Panc1 (cell line): Measurements from ENCODE around the gene LRRC8C. TPM values are rescaled to one million over a fixed set of nuclear protein-coding genes. Genes with fewer than 3 reads are reported as not detected.

Source experiments
- ATAC-seq: fragments of 200-7000 bp; cut with Tn5 transposase; 2 replicates; pipeline ENCODE4 v1.9.1; 2020; ENCODE audit warnings: mild to moderate bottlenecking, moderate library complexity
- BruUV-seq: library from RNA; stranded (reverse); fragments of 400-500 nt; replicated peaks from 2 replicates; lab custom pipeline; 2021; lab: Mats Ljungman, UMichigan
- CTCF ChIA-PET: fragments of 300-600 bp; sonication (Branson Sonifier 250); formaldehyde crosslinking; loops from one replicate; lab custom pipeline; 2022; ENCODE audit warnings: antibody characterized with exemption; lab: Charles Lee
- POLR2A ChIA-PET: fragments of 300-600 bp; sonication (Branson Sonifier 250); formaldehyde crosslinking; loops from one replicate; lab custom pipeline; 2022; ENCODE audit warnings: antibody characterized with exemption; lab: Charles Lee
- DNase-seq: peaks from one replicate; pipeline ENCODE4 v3.0.0-alpha.2; 2010; ENCODE audit warnings: low read depth, low spot score
- H3K27ac ChIP-seq: 2 replicates; pipeline ENCODE4 v1.5.1; 2011; ENCODE audit warnings: mild to moderate bottlenecking, low read length, inconsistent platforms
- H3K27me3 ChIP-seq: fragments of 200-500 bp; sonication (Bioruptor generic); 2 replicates; pipeline ENCODE4 v1.6.0; 2014; ENCODE audit warnings: low read length, inconsistent platforms; ENCODE audit not compliant: control insufficient read depth, insufficient read depth
- H3K36me3 ChIP-seq: fragments of 200-500 bp; sonication (Bioruptor generic); 2 replicates; pipeline ENCODE4 v1.5.1; 2014; ENCODE audit warnings: inconsistent platforms, mild to moderate bottlenecking, low read length, moderate library complexity; ENCODE audit not compliant: control insufficient read depth, insufficient read depth
- H3K4me1 ChIP-seq: 2 replicates; pipeline ENCODE4 v1.5.1; 2011; ENCODE audit warnings: inconsistent platforms, mild to moderate bottlenecking, low read length, moderate library complexity; ENCODE audit not compliant: control insufficient read depth, insufficient read depth
- H3K4me3 ChIP-seq, 2 experiments: 2 replicates each; pipeline ENCODE4 v1.5.1; 2011 to 2012; ENCODE audit warnings: low read depth in 2 of 2, low read length in 2 of 2, mild to moderate bottlenecking in 2 of 2, inconsistent platforms in 1 of 2, moderate library complexity in 1 of 2
- H3K9me3 ChIP-seq: fragments of 200-500 bp; sonication (Bioruptor generic); 2 replicates; pipeline ENCODE4 v1.5.1; 2014; ENCODE audit warnings: low read depth, mild to moderate bottlenecking, inconsistent platforms, low read length, moderate library complexity; ENCODE audit not compliant: control insufficient read depth, insufficient read depth
- POLR2AphosphoS5 ChIP-seq: IDR thresholded peaks from 2 replicates; pipeline ENCODE4 v1.6.1; 2012; ENCODE audit warnings: mild to moderate bottlenecking, low read depth, low read length, moderate library complexity
- SIN3A ChIP-seq: IDR thresholded peaks from 2 replicates; pipeline ENCODE4 v1.6.1; 2012; ENCODE audit warnings: low read depth, mild to moderate bottlenecking, low read length, moderate library complexity, borderline replicate concordance; ENCODE audit not compliant: insufficient read depth
- TCF7L2 ChIP-seq: IDR thresholded peaks from 2 replicates; pipeline ENCODE4 v1.6.1; 2011; ENCODE audit warnings: mild to moderate bottlenecking, low read depth, low read length, inconsistent platforms
- in situ Hi-C: cut with HindIII; loops from 2 replicates; pipeline ENCODE4 v1.10.0; 2016; ENCODE audit warnings: low sequenced_read_pairs, low pct_unique_long_range_greater_than_20kb
- intact Hi-C: fragments of 100-400 bp; cut with micrococcal nuclease; formaldehyde crosslinking; loops from one replicate; pipeline ENCODE4 v1.10.0; 2022; ENCODE audit not compliant: unreplicated experiment
- total RNA-seq: library from RNA; stranded (reverse); gene quantifications from one replicate; pipeline ENCODE4 v1.2.1, GENCODE V29; 2021; ENCODE audit not compliant: unreplicated experiment
- TF ChIP-seq, protein P1 (sequence below): fragments of 450-650 bp; IDR thresholded peaks from 2 replicates; pipeline ENCODE4 v1.5.1; 2017; ENCODE audit warnings: mild to moderate bottlenecking
- TF ChIP-seq, protein P2 (sequence below), 2 experiments: IDR thresholded peaks; 2 replicates each; pipeline ENCODE4 v1.6.1; 2011 to 2012; ENCODE audit warnings: low read depth in 2 of 2, control low read depth in 1 of 2, low read length in 1 of 2, mild to moderate bottlenecking in 1 of 2, moderate library complexity in 1 of 2; ENCODE audit not compliant: insufficient read depth in 1 of 2

LRRC8C gene
- total RNA-seq, 1 experiment from 2014 or later, result 17.1 TPM

DNA sequence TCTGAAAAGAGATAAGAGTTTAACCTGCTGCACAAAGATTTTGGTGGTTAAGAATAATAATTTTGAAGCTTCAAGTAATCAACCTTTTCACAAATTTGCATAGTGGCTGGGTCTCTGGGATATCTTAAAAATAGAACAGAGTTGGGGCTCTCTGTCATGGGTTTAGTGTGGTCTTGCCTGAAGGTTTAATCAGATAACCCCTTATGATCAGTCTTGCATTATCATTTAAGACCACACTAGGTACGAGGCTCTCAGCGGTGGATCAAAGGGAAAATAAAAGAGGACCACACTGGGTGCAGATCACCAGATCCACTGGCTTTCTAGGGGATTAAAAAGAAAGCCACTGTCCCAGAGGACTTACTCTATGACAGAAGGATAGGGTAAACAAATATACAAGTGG lies 19.5 kb downstream of the LRRC8C start:
- in situ Hi-C loops, result no loop called here
- BruUV-seq, result no TSS peak
- intact Hi-C loops, result no loop called here
- H3K4me1 ChIP-seq, result no peaks in the 10 kb centered on the region
- CTCF ChIA-PET, result no interaction called here
- H3K27ac ChIP-seq, result no peak overlapping the region
- ATAC-seq (no peak), DNase-seq (no peak)
- H3K4me3 ChIP-seq, result no peak overlapping the region
- no peaks in the 10 kb centered on the region for H3K36me3 ChIP-seq
- POLR2A ChIA-PET, result no interaction called here
- no peak for TF ChIP-seq TCF7L2
- no peaks in the 10 kb centered on the region for H3K9me3 ChIP-seq
- H3K27me3 ChIP-seq, result no peaks in the 10 kb centered on the region

DNA sequence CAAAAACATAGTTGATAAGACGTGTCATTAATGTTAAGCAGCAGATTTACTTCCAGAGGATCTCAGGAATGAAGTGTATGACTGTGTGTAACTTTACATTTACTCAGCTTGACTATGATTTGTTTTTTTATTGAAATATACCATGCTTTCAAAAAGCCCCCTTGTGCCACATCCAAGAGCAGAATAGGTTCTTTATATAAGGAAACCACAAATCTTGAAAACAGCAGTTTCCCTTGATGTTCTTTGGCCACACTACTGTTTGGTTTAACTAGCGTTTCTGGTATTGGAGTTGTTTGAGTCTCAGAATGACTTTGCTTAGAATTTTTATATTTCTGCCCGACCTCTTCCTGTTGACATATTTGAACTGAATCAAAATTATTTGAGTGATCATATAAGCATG lies 25.0 kb downstream of the LRRC8C start:
- no peak for TF ChIP-seq SIN3A
- no peak for TF ChIP-seq POLR2AphosphoS5
- TF ChIP-seq, protein P1, sequence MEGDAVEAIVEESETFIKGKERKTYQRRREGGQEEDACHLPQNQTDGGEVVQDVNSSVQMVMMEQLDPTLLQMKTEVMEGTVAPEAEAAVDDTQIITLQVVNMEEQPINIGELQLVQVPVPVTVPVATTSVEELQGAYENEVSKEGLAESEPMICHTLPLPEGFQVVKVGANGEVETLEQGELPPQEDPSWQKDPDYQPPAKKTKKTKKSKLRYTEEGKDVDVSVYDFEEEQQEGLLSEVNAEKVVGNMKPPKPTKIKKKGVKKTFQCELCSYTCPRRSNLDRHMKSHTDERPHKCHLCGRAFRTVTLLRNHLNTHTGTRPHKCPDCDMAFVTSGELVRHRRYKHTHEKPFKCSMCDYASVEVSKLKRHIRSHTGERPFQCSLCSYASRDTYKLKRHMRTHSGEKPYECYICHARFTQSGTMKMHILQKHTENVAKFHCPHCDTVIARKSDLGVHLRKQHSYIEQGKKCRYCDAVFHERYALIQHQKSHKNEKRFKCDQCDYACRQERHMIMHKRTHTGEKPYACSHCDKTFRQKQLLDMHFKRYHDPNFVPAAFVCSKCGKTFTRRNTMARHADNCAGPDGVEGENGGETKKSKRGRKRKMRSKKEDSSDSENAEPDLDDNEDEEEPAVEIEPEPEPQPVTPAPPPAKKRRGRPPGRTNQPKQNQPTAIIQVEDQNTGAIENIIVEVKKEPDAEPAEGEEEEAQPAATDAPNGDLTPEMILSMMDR, result no peak
- TF ChIP-seq TCF7L2, result no peak
- TF ChIP-seq, protein P2, sequence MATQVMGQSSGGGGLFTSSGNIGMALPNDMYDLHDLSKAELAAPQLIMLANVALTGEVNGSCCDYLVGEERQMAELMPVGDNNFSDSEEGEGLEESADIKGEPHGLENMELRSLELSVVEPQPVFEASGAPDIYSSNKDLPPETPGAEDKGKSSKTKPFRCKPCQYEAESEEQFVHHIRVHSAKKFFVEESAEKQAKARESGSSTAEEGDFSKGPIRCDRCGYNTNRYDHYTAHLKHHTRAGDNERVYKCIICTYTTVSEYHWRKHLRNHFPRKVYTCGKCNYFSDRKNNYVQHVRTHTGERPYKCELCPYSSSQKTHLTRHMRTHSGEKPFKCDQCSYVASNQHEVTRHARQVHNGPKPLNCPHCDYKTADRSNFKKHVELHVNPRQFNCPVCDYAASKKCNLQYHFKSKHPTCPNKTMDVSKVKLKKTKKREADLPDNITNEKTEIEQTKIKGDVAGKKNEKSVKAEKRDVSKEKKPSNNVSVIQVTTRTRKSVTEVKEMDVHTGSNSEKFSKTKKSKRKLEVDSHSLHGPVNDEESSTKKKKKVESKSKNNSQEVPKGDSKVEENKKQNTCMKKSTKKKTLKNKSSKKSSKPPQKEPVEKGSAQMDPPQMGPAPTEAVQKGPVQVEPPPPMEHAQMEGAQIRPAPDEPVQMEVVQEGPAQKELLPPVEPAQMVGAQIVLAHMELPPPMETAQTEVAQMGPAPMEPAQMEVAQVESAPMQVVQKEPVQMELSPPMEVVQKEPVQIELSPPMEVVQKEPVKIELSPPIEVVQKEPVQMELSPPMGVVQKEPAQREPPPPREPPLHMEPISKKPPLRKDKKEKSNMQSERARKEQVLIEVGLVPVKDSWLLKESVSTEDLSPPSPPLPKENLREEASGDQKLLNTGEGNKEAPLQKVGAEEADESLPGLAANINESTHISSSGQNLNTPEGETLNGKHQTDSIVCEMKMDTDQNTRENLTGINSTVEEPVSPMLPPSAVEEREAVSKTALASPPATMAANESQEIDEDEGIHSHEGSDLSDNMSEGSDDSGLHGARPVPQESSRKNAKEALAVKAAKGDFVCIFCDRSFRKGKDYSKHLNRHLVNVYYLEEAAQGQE (IDR thresholded peaks at IDR 0.05; ENCODE audit: insufficient read depth in 1 of 2, low read depth in 2 of 2, low read length in 1 of 2), result no peak
- BruUV-seq, result no TSS peak
- no peaks in the 10 kb centered on the region for H3K27me3 ChIP-seq
- no peak overlapping the region for H3K27ac ChIP-seq
- no peaks in the 10 kb centered on the region for H3K4me1 ChIP-seq
- in situ Hi-C loops (no loop called here), intact Hi-C loops (no loop called here)
- ChIA-PET POLR2A (no interaction called here), CTCF (no interaction called here)
- H3K9me3 ChIP-seq, result no peaks in the 10 kb centered on the region
- ATAC-seq, result no peak
- no peaks in the 10 kb centered on the region for H3K36me3 ChIP-seq
- no peak for DNase-seq
- H3K4me3 ChIP-seq, result no peak overlapping the region

DNA sequence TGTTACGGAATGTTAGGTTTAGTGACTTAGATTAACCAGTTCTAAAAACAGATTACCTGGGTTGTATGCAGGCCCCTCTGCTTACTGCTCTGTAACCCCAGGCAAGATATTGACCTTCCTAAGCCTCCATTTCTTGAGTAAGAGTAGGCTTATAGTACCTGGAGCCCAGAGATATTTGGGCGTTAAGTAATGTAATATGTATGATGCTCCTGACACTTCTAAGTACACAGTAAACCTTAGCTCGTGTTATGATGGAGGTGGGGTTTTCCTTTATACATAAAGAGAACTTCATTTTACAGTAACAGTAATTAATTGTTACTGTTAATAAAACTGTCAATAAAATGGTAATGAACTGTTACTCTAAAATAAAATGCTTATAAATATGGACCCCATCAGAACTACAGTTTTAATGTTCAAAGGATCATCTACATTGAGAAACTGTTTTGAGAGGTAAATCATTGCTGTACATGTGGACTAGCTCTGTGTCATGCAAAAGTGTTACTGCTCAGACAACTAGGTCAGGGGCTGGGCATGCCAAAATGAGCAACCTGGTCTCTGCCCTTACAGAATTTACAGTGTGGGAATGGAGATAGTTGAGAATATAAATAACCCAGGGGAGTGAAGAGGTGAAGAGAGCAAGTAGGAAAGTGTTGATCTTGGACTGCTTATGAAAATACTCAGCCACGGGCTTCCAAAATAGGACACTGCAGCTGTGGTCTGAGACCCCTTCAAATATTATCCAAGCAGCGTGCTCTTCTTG lies 26.6 kb downstream of the LRRC8C start:
- CTCF ChIA-PET, result no interaction called here
- intact Hi-C loops, result no loop called here
- Histone ChIP-seq H3K27ac (no peak overlapping the region), H3K27me3 (no peaks in the 10 kb centered on the region), H3K36me3 (no peaks in the 10 kb centered on the region), H3K4me1 (no peaks in the 10 kb centered on the region), H3K9me3 (no peaks in the 10 kb centered on the region), H3K4me3 (no peak overlapping the region)
- no TSS peak for BruUV-seq
- in situ Hi-C loops, result no loop called here
- ATAC-seq (no peak), DNase-seq (no peak)
- TF ChIP-seq TCF7L2 (no peak), POLR2AphosphoS5 (no peak), SIN3A (no peak)
- TF ChIP-seq, protein P2 (IDR thresholded peaks at IDR 0.05; ENCODE audit: insufficient read depth in 1 of 2, low read depth in 2 of 2, low read length in 1 of 2), result no peak
- TF ChIP-seq, protein P1, result no peak
- POLR2A ChIA-PET, result no interaction called here
